Calu3 (cell line): Measurements from ENCODE around the gene MPZL1. TPM values are rescaled to one million over a fixed set of nuclear protein-coding genes. Genes with fewer than 3 reads are reported as not detected.

Source experiments
- BruUV-seq: library from RNA; stranded (reverse); fragments of 400-500 nt; replicated peaks from 2 replicates; lab custom pipeline; 2021; lab: Mats Ljungman, UMichigan
- CTCF ChIA-PET: fragments of 300-600 bp; sonication (Branson Sonifier 250); formaldehyde crosslinking; loops from one replicate; lab custom pipeline; 2022; ENCODE audit warnings: antibody characterized with exemption; lab: Charles Lee
- DNase-seq: peaks from one replicate; pipeline ENCODE4 v3.0.0; 2022
- H3K27ac Mint-ChIP-seq: one replicate; pipeline ENCODE4 v1.8.0; 2022; ENCODE audit warnings: mixed read lengths; ENCODE audit not compliant: unreplicated experiment
- H3K27me3 Mint-ChIP-seq: one replicate; pipeline ENCODE4 v1.8.0; 2022; ENCODE audit warnings: mixed read lengths; ENCODE audit not compliant: unreplicated experiment
- H3K36me3 Mint-ChIP-seq: one replicate; pipeline ENCODE4 v1.8.0; 2022; ENCODE audit warnings: mild to moderate bottlenecking, moderate library complexity, mixed read lengths; ENCODE audit not compliant: insufficient read depth, unreplicated experiment
- H3K4me1 Mint-ChIP-seq: one replicate; pipeline ENCODE4 v1.8.0; 2022; ENCODE audit warnings: mild to moderate bottlenecking, low read depth, mixed read lengths; ENCODE audit not compliant: unreplicated experiment
- H3K4me3 Mint-ChIP-seq: one replicate; pipeline ENCODE4 v1.8.0; 2022; ENCODE audit warnings: mild to moderate bottlenecking, low read depth, moderate library complexity, mixed read lengths; ENCODE audit not compliant: unreplicated experiment
- H3K9me3 Mint-ChIP-seq: one replicate; pipeline ENCODE4 v1.8.0; 2022; ENCODE audit warnings: low read depth, mixed read lengths; ENCODE audit not compliant: unreplicated experiment
- CTCF ChIP-seq: fragments of 200-600 bp; IDR thresholded peaks from one replicate; pipeline ENCODE4 v1.8.0; 2022; ENCODE audit warnings: antibody characterized with exemption; ENCODE audit not compliant: unreplicated experiment
- intact Hi-C: fragments of 100-400 bp; cut with micrococcal nuclease; formaldehyde crosslinking; loops from one replicate; pipeline ENCODE4 v1.10.0; 2022; ENCODE audit not compliant: unreplicated experiment
- total RNA-seq: library from RNA; stranded (reverse); gene quantifications from 2 replicates; pipeline ENCODE4 v1.2.3, GENCODE V29; 2022

MPZL1 gene
- total RNA-seq, 1 experiment from 2014 or later, result 139 TPM

- no TSS peak for BruUV-seq
- no peaks in the 10 kb centered on the region for H3K9me3 Mint-ChIP-seq
- DNase-seq, result no peak
- H3K36me3 Mint-ChIP-seq, result no peaks in the 10 kb centered on the region
- H3K4me1 Mint-ChIP-seq, result no peaks in the 10 kb centered on the region
- no peak overlapping the region for H3K27ac Mint-ChIP-seq
- intact Hi-C loops, result no loop called here
- TF ChIP-seq CTCF, result no peak
- H3K27me3 Mint-ChIP-seq, result peaks cover 25% of the 10 kb centered on the region
- CTCF ChIA-PET, result no interaction called here
- H3K4me3 Mint-ChIP-seq, result no peak overlapping the region
These were observed 42.9 kb upstream of the MPZL1 start for GRCh38 chr1:167678838-167679237.

GRCh38 chr1:167679714-167680113, 42.1 kb upstream of the MPZL1 start:
- intact Hi-C loops, result no loop called here
- H3K27me3 Mint-ChIP-seq, result peaks cover 25% of the 10 kb centered on the region
- no peak overlapping the region for H3K4me3 Mint-ChIP-seq
- TF ChIP-seq CTCF, result no peak
- H3K4me1 Mint-ChIP-seq, result no peaks in the 10 kb centered on the region
- no peaks in the 10 kb centered on the region for H3K9me3 Mint-ChIP-seq
- no peak for DNase-seq
- no peaks in the 10 kb centered on the region for H3K36me3 Mint-ChIP-seq
- no peak overlapping the region for H3K27ac Mint-ChIP-seq
- CTCF ChIA-PET, result no interaction called here
- BruUV-seq, result no TSS peak

GRCh38 chr1:167681024-167681423, 40.8 kb upstream of the MPZL1 start:
- no peak for TF ChIP-seq CTCF
- Mint-ChIP-seq H3K36me3 (no peaks in the 10 kb centered on the region), H3K9me3 (no peaks in the 10 kb centered on the region), H3K4me1 (no peaks in the 10 kb centered on the region), H3K27me3 (peaks cover 38% of the 10 kb centered on the region), H3K4me3 (no peak overlapping the region), H3K27ac (no peak overlapping the region)
- intact Hi-C loops, result no loop called here
- no TSS peak for BruUV-seq
- CTCF ChIA-PET, result no interaction called here
- no peak for DNase-seq

GRCh38 chr1:167681451-167682098, 40.2 kb upstream of the MPZL1 start:
- peaks cover 44% of the 10 kb centered on the region for H3K27me3 Mint-ChIP-seq
- CTCF ChIA-PET, result no interaction called here
- H3K9me3 Mint-ChIP-seq, result no peaks in the 10 kb centered on the region
- BruUV-seq, result no TSS peak
- no peak overlapping the region for H3K27ac Mint-ChIP-seq
- DNase-seq, result no peak
- TF ChIP-seq CTCF, result no peak
- intact Hi-C loops, result no loop called here
- H3K36me3 Mint-ChIP-seq, result no peaks in the 10 kb centered on the region
- no peaks in the 10 kb centered on the region for H3K4me1 Mint-ChIP-seq
- H3K4me3 Mint-ChIP-seq, result no peak overlapping the region
